ENCODE measurements around the gene DAB2. TPM values are rescaled to one million over a fixed set of nuclear protein-coding genes. Genes with fewer than 3 reads are reported as not detected.

Gene DAB2
- total RNA-seq, 2 experiments from 2014 or later: 2.3 to 2.9 TPM

- DNase-seq (no peak), ATAC-seq (ENCODE audit: low read depth) (no peak)
- POLR2A ChIA-PET: no interaction called here
- Mint-ChIP-seq H3K27me3 (peaks cover 15% of the 10 kb centered on the region), H3K36me3 (no peaks in the 10 kb centered on the region), H3K4me1 (no peaks in the 10 kb centered on the region), H3K4me3 (no peak overlapping the region), H3K9me3 (no peaks in the 10 kb centered on the region), H3K27ac (no peak overlapping the region)
These were observed 51.0 kb downstream of the DAB2 start for GRCh38 chr5:39373791-39374190.

- Mint-ChIP-seq H3K27me3 (peaks cover 15% of the 10 kb centered on the region), H3K36me3 (no peaks in the 10 kb centered on the region), H3K27ac (no peak overlapping the region), H3K4me1 (no peaks in the 10 kb centered on the region), H3K9me3 (no peaks in the 10 kb centered on the region), H3K4me3 (no peak overlapping the region)
- POLR2A ChIA-PET: no interaction called here
- no peak for DNase-seq
- no peak for ATAC-seq (ENCODE audit: low read depth)
These were observed 53.5 kb downstream of the DAB2 start for GRCh38 chr5:39371367-39371635.

- POLR2A ChIA-PET: no interaction called here
- Mint-ChIP-seq H3K27ac (no peak overlapping the region), H3K36me3 (no peaks in the 10 kb centered on the region), H3K9me3 (no peaks in the 10 kb centered on the region), H3K27me3 (peaks cover 15% of the 10 kb centered on the region), H3K4me1 (no peaks in the 10 kb centered on the region), H3K4me3 (no peak overlapping the region)
- ATAC-seq (ENCODE audit: low read depth) (no peak), DNase-seq (no peak)
These were observed 54.0 kb downstream of the DAB2 start for GRCh38 chr5:39370555-39371366.

GRCh38 chr5:39369123-39369815 is 55.5 kb downstream of the DAB2 start:
- no peaks in the 10 kb centered on the region for H3K36me3 Mint-ChIP-seq
- peaks cover 12% of the 10 kb centered on the region for H3K27me3 Mint-ChIP-seq
- POLR2A ChIA-PET: no interaction called here
- DNase-seq: no peak
- no peaks in the 10 kb centered on the region for H3K9me3 Mint-ChIP-seq
- no peak overlapping the region for H3K27ac Mint-ChIP-seq
- H3K4me3 Mint-ChIP-seq: no peak overlapping the region
- H3K4me1 Mint-ChIP-seq: no peaks in the 10 kb centered on the region
- ATAC-seq (ENCODE audit: low read depth): no peak

- no peak for ATAC-seq (ENCODE audit: low read depth)
- POLR2A ChIA-PET: no interaction called here
- Mint-ChIP-seq H3K27ac (no peak overlapping the region), H3K9me3 (no peaks in the 10 kb centered on the region), H3K4me3 (no peak overlapping the region), H3K4me1 (no peaks in the 10 kb centered on the region), H3K27me3 (peaks cover 7% of the 10 kb centered on the region), H3K36me3 (no peaks in the 10 kb centered on the region)
- DNase-seq: no peak
These were observed 56.7 kb downstream of the DAB2 start for GRCh38 chr5:39368116-39368515.

GRCh38 chr5:39367711-39368110 is 57.1 kb downstream of the DAB2 start:
- no peak overlapping the region for H3K4me3 Mint-ChIP-seq
- H3K36me3 Mint-ChIP-seq: no peaks in the 10 kb centered on the region
- no peak for ATAC-seq (ENCODE audit: low read depth)
- POLR2A ChIA-PET: no interaction called here
- H3K27ac Mint-ChIP-seq: no peak overlapping the region
- H3K9me3 Mint-ChIP-seq: no peaks in the 10 kb centered on the region
- no peak for DNase-seq
- peaks cover 7% of the 10 kb centered on the region for H3K27me3 Mint-ChIP-seq
- H3K4me1 Mint-ChIP-seq: no peaks in the 10 kb centered on the region

- Mint-ChIP-seq H3K27me3 (peaks cover 3% of the 10 kb centered on the region), H3K9me3 (no peaks in the 10 kb centered on the region), H3K4me3 (no peak within 1 kb of the TSS), H3K27ac (no peak within 1 kb of the TSS), H3K36me3 (no peaks in the 10 kb centered on the region), H3K4me1 (no peaks in the 10 kb centered on the region)
- POLR2A ChIA-PET: no interaction called here
- no peak for ATAC-seq (ENCODE audit: low read depth)
- no peak for DNase-seq
These were observed 60.4 kb downstream of the DAB2 start, which contains the start of gene C9 for GRCh38 chr5:39364367-39364766. C9 (minus strand) TSS chr5:39364495; CDS start chr5:39364464, 31 bp downstream.

- Mint-ChIP-seq H3K27ac (no peak overlapping the region), H3K4me3 (no peak overlapping the region), H3K27me3 (no peaks in the 10 kb centered on the region), H3K36me3 (no peaks in the 10 kb centered on the region), H3K4me1 (no peaks in the 10 kb centered on the region), H3K9me3 (peaks cover 6% of the 10 kb centered on the region)
- POLR2A ChIA-PET: no interaction called here
- ATAC-seq (ENCODE audit: low read depth): no peak
- no peak for DNase-seq
These were observed 61.6 kb downstream of the DAB2 start for GRCh38 chr5:39363217-39363616.

GRCh38 chr5:39362646-39363045 is 62.1 kb downstream of the DAB2 start:
- Mint-ChIP-seq H3K4me1 (no peaks in the 10 kb centered on the region), H3K27me3 (no peaks in the 10 kb centered on the region), H3K36me3 (no peaks in the 10 kb centered on the region), H3K4me3 (no peak overlapping the region), H3K9me3 (peaks cover 7% of the 10 kb centered on the region), H3K27ac (no peak overlapping the region)
- DNase-seq (no peak), ATAC-seq (ENCODE audit: low read depth) (no peak)
- POLR2A ChIA-PET: no interaction called here

GRCh38 chr5:39361306-39361705 is 63.5 kb downstream of the DAB2 start:
- DNase-seq (no peak), ATAC-seq (ENCODE audit: low read depth) (no peak)
- Mint-ChIP-seq H3K4me3 (no peak overlapping the region), H3K27ac (no peak overlapping the region), H3K36me3 (no peaks in the 10 kb centered on the region), H3K9me3 (peaks cover 7% of the 10 kb centered on the region), H3K4me1 (no peaks in the 10 kb centered on the region), H3K27me3 (no peaks in the 10 kb centered on the region)
- POLR2A ChIA-PET: no interaction called here

- ATAC-seq (ENCODE audit: low read depth) (no peak), DNase-seq (no peak)
- Mint-ChIP-seq H3K9me3 (peaks cover 7% of the 10 kb centered on the region), H3K27me3 (no peaks in the 10 kb centered on the region), H3K4me3 (no peak overlapping the region), H3K4me1 (no peaks in the 10 kb centered on the region), H3K27ac (no peak overlapping the region), H3K36me3 (no peaks in the 10 kb centered on the region)
- POLR2A ChIA-PET: no interaction called here
These were observed 64.2 kb downstream of the DAB2 start for GRCh38 chr5:39360471-39361111.

- DNase-seq (no peak), ATAC-seq (ENCODE audit: low read depth) (no peak)
- Mint-ChIP-seq H3K27me3 (no peaks in the 10 kb centered on the region), H3K27ac (no peak overlapping the region), H3K36me3 (no peaks in the 10 kb centered on the region), H3K4me1 (no peaks in the 10 kb centered on the region), H3K9me3 (peaks cover 19% of the 10 kb centered on the region), H3K4me3 (no peak overlapping the region)
- POLR2A ChIA-PET: no interaction called here
These were observed 68.5 kb downstream of the DAB2 start for GRCh38 chr5:39356263-39356662.

- H3K27ac Mint-ChIP-seq: no peak overlapping the region
- no peaks in the 10 kb centered on the region for H3K36me3 Mint-ChIP-seq
- POLR2A ChIA-PET: interaction anchor here (0.6 kb wide), 1 partner anchor 300 kb away, joined by 3 read pairs; no protein-coding TSS in a partner anchor
- H3K27me3 Mint-ChIP-seq: no peaks in the 10 kb centered on the region
- ATAC-seq (ENCODE audit: low read depth): no peak
- peaks cover 19% of the 10 kb centered on the region for H3K9me3 Mint-ChIP-seq
- DNase-seq: no peak
- no peaks in the 10 kb centered on the region for H3K4me1 Mint-ChIP-seq
- no peak overlapping the region for H3K4me3 Mint-ChIP-seq
These were observed 69.5 kb downstream of the DAB2 start for GRCh38 chr5:39355324-39355723.
